ENCODE data around the gene SLC9A7.

- no peak for TF ChIP-seq POLR2A (IDR thresholded peaks at IDR 0.05; ENCODE audit: low read length)
- no peak for TF ChIP-seq GATA1 (IDR thresholded peaks at IDR 0.05; ENCODE audit: low read depth, low read length)
Measured at GRCh38 chrX:46574774-46575381, 184.0 kb downstream of the SLC9A7 start.

All from erythroblast (primary cell).